Gastroesophageal sphincter (tissue), 4 donors: ENCODE measurements around the gene MAS1L. TPM values are rescaled to one million over a fixed set of nuclear protein-coding genes. Genes with fewer than 3 reads are reported as not detected.

Experiments
- ATAC-seq: fragments of 150-250 bp; one replicate; pipeline ENCODE4 v1.9.1; 2016; ENCODE audit warnings: mild to moderate bottlenecking, moderate library complexity
- H3K27ac ChIP-seq, 4 donors: fragments of 200-600 bp; sonication (generic) in 3 of 4; 1 replicate in 3 of 4; 2 replicates in 1 of 4; pipeline ENCODE4 v1.5.1; 2016 to 2019
- H3K27me3 ChIP-seq: fragments of 200-600 bp; sonication (generic); one replicate; pipeline ENCODE4 v1.5.1; 2019
- H3K36me3 ChIP-seq, 2 donors: fragments of 200-600 bp; sonication (generic); one replicate each; pipeline ENCODE4 v1.5.1; 2019; ENCODE audit warnings: control low read depth in 1 of 2
- H3K4me1 ChIP-seq, 3 donors: fragments of 200-600 bp; sonication (generic); 1 replicate in 2 of 3; 2 replicates in 1 of 3; pipeline ENCODE4 v1.5.1; 2016 to 2019; ENCODE audit warnings: control low read depth in 2 of 3
- H3K4me3 ChIP-seq, 2 donors: fragments of 200-600 bp; sonication (generic); one replicate each; pipeline ENCODE4 v1.5.1; 2019; ENCODE audit warnings: mild to moderate bottlenecking in 1 of 2, moderate library complexity in 1 of 2
- H3K9me3 ChIP-seq, 3 donors: fragments of 200-600 bp; sonication (generic); one replicate each; pipeline ENCODE4 v1.5.1; 2017 to 2019; ENCODE audit warnings: control low read depth in 2 of 3
- CTCF ChIP-seq, 4 experiments: fragments of 200-600 bp in 2 of 4; fragments of 450-650 bp in 2 of 4; sonication (generic) in 1 of 4; IDR thresholded peaks; one replicate each; pipeline ENCODE4 v1.5.1; 2017 to 2019; ENCODE audit warnings: antibody characterized with exemption in 4 of 4, mild to moderate bottlenecking in 2 of 4, moderate library complexity in 2 of 4
- EP300 ChIP-seq: sonication (generic); formaldehyde crosslinking; IDR thresholded peaks from one replicate; pipeline ENCODE4 v1.6.1; 2017; ENCODE audit warnings: antibody characterized with exemption, mild to moderate bottlenecking
- POLR2A ChIP-seq, 2 donors: fragments of 450-650 bp; IDR thresholded peaks; one replicate each; pipeline ENCODE4 v1.6.1; 2017; ENCODE audit warnings: antibody characterized with exemption in 2 of 2, mild to moderate bottlenecking in 2 of 2, moderate library complexity in 1 of 2
- POLR2AphosphoS5 ChIP-seq: sonication (generic); formaldehyde crosslinking; IDR thresholded peaks from one replicate; pipeline ENCODE4 v1.6.1; 2017; ENCODE audit warnings: antibody characterized with exemption
- WGBS, 2 donors: methylation state at CpG; one replicate each; pipeline ENCODE4 v1.1.5; 2018; ENCODE audit warnings: low coverage in 1 of 2; 5-methylcytosine and 5-hydroxymethylcytosine counted together
- total RNA-seq, 4 donors: library from RNA; depleted of rRNA; stranded (reverse); fragments of >200 nt; gene quantifications; one replicate each; pipeline ENCODE4 v1.1.0, GENCODE V29; 2016

Gene MAS1L
- total RNA-seq, 4 donors from 2014 or later, result not detected

- Histone ChIP-seq H3K4me3 (no peak overlapping the region), H3K36me3 (no peaks in the 10 kb centered on the region), H3K27ac (no peak overlapping the region), H3K27me3 (no peaks in the 10 kb centered on the region), H3K9me3 (peaks cover 0 to 9% (median 0%) of the 10 kb centered on the region in 3 donors), H3K4me1 (no peaks in the 10 kb centered on the region)
- no peak for ATAC-seq
- WGBS, 2 donors, result 70 to 80% methylated on average over 1 of the region's 1 CpG
- TF ChIP-seq POLR2A (IDR thresholded peaks at IDR 0.05), result no peak
These were observed 4.0 kb downstream of the MAS1L start for GRCh38 chr6:29483735-29484134.

GRCh38 chr6:29483186-29483585, 4.6 kb downstream of the MAS1L start:
- peaks cover 0 to 9% (median 0%) of the 10 kb centered on the region in 3 donors for H3K9me3 ChIP-seq
- H3K4me3 ChIP-seq, result no peak overlapping the region
- WGBS, 2 donors, result 67 to 77% methylated on average over 3 of the region's 3 CpGs
- no peaks in the 10 kb centered on the region for H3K4me1 ChIP-seq
- TF ChIP-seq POLR2A (IDR thresholded peaks at IDR 0.05) (no peak), CTCF (IDR thresholded peaks at IDR 0.05) (no peak), POLR2AphosphoS5 (no peak), EP300 (no peak)
- H3K27me3 ChIP-seq, result no peaks in the 10 kb centered on the region
- no peak for ATAC-seq
- H3K36me3 ChIP-seq, result no peaks in the 10 kb centered on the region
- H3K27ac ChIP-seq, result no peak overlapping the region

GRCh38 chr6:29479560-29479959, 8.2 kb downstream of the MAS1L start:
- no peaks in the 10 kb centered on the region for H3K27me3 ChIP-seq
- no peak overlapping the region for H3K4me3 ChIP-seq
- no peak for ATAC-seq
- H3K36me3 ChIP-seq, result no peaks in the 10 kb centered on the region
- no peaks in the 10 kb centered on the region for H3K4me1 ChIP-seq
- H3K9me3 ChIP-seq, result peaks cover 0 to 9% (median 0%) of the 10 kb centered on the region in 3 donors
- no peak for TF ChIP-seq POLR2AphosphoS5
- TF ChIP-seq POLR2A (IDR thresholded peaks at IDR 0.05), result no peak
- no peak for TF ChIP-seq CTCF (IDR thresholded peaks at IDR 0.05)
- TF ChIP-seq EP300, result no peak
- no peak overlapping the region for H3K27ac ChIP-seq
- WGBS, 2 donors, result 69 to 72% methylated on average over 2 of the region's 2 CpGs

- Histone ChIP-seq H3K4me3 (no peak overlapping the region), H3K9me3 (peaks cover 0 to 9% (median 0%) of the 10 kb centered on the region in 3 donors), H3K4me1 (no peaks in the 10 kb centered on the region), H3K27ac (no peak overlapping the region), H3K36me3 (no peaks in the 10 kb centered on the region), H3K27me3 (no peaks in the 10 kb centered on the region)
- no peak for ATAC-seq
- TF ChIP-seq EP300, result no peak
- no peak for TF ChIP-seq POLR2A (IDR thresholded peaks at IDR 0.05)
- no peak for TF ChIP-seq POLR2AphosphoS5
- TF ChIP-seq CTCF (IDR thresholded peaks at IDR 0.05), result no peak
- WGBS, 2 donors, result 77 to 85% methylated on average over 5 of the region's 5 CpGs
These were observed 9.0 kb downstream of the MAS1L start for GRCh38 chr6:29478740-29479139.

- H3K27me3 ChIP-seq, result no peaks in the 10 kb centered on the region
- WGBS, 2 donors, result 34 to 60% methylated on average over 2 to 5 of the region's 5 CpGs
- H3K27ac ChIP-seq, result no peak overlapping the region
- peaks cover 0 to 9% (median 0%) of the 10 kb centered on the region in 3 donors for H3K9me3 ChIP-seq
- TF ChIP-seq POLR2A (IDR thresholded peaks at IDR 0.05), result no peak
- no peak for TF ChIP-seq CTCF (IDR thresholded peaks at IDR 0.05)
- TF ChIP-seq POLR2AphosphoS5, result no peak
- TF ChIP-seq EP300, result no peak
- ATAC-seq, result no peak
- no peaks in the 10 kb centered on the region for H3K36me3 ChIP-seq
- H3K4me1 ChIP-seq, result no peaks in the 10 kb centered on the region
- no peak overlapping the region for H3K4me3 ChIP-seq
These were observed 9.8 kb downstream of the MAS1L start for GRCh38 chr6:29477923-29478450.
